NCI-H2196 (cell line): ENCODE data around the gene ANKRD10.

Experiments used
- DNase-seq: peaks from one replicate; lab custom pipeline; 2025; ENCODE audit not compliant: unreplicated experiment; lab: John Stamatoyannopoulos, UW

The ANKRD10 gene

GRCh38 chr13:110916301-110917142, 1.7 kb upstream of the ANKRD10 start:
- DNase-seq: peak; percentile 15

- DNase-seq: no peak
Measured at GRCh38 chr13:110915874-110916206, 971 bp upstream of the ANKRD10 start.

GRCh38 chr13:110914331-110915056, 375 bp downstream of the ANKRD10 start:
- no peak for DNase-seq

- DNase-seq: no peak
Measured at GRCh38 chr13:110914081-110914330, 863 bp downstream of the ANKRD10 start.

GRCh38 chr13:110913322-110914080, 1.4 kb downstream of the ANKRD10 start:
- DNase-seq: no peak

GRCh38 chr13:110912651-110913051, 2.2 kb downstream of the ANKRD10 start:
- no peak for DNase-seq

- no peak for DNase-seq
Measured at GRCh38 chr13:110911880-110912279, 3.0 kb downstream of the ANKRD10 start.

GRCh38 chr13:110910013-110910890, 4.6 kb downstream of the ANKRD10 start:
- DNase-seq: peak; percentile 16

- peak; percentile 45 for DNase-seq
Measured at GRCh38 chr13:110907951-110908898, 6.6 kb downstream of the ANKRD10 start.

- DNase-seq: no peak
Measured at GRCh38 chr13:110907301-110907700, 7.6 kb downstream of the ANKRD10 start.

GRCh38 chr13:110904748-110905147, 10.1 kb downstream of the ANKRD10 start:
- no peak for DNase-seq

- DNase-seq: no peak
Measured at GRCh38 chr13:110902370-110902769, 12.5 kb downstream of the ANKRD10 start.

GRCh38 chr13:110897521-110897920, 17.3 kb downstream of the ANKRD10 start:
- no peak for DNase-seq

GRCh38 chr13:110897014-110897413, 17.9 kb downstream of the ANKRD10 start:
- no peak for DNase-seq

GRCh38 chr13:110894086-110894485, 20.8 kb downstream of the ANKRD10 start:
- no peak for DNase-seq

- no peak for DNase-seq
Measured at GRCh38 chr13:110893571-110893970, 21.3 kb downstream of the ANKRD10 start.

GRCh38 chr13:110890279-110891165, 24.3 kb downstream of the ANKRD10 start:
- no peak for DNase-seq

GRCh38 chr13:110888390-110888789, 26.5 kb downstream of the ANKRD10 start:
- no peak for DNase-seq
